D341Med (cell line): ENCODE results near the gene S100A9.
"Not testable (repeated sequence)": the region's sequence is repeated elsewhere in the genome, so short reads cannot be mapped to it uniquely, and the experiment has no call there.

Experiments used
- DNase-seq: peaks from one replicate; pipeline ENCODE4 v3.0.0; 2012; ENCODE audit warnings: low spot score

Gene S100A9

GRCh38 chr1:153345187-153346076, 12.2 kb upstream of the S100A9 start:
- DNase-seq: peak; percentile 17

GRCh38 chr1:153346077-153346723, 11.5 kb upstream of the S100A9 start:
- DNase-seq: peak; percentile 13

GRCh38 chr1:153347049-153347448, 10.6 kb upstream of the S100A9 start:
- not testable (repeated sequence) for DNase-seq

GRCh38 chr1:153347856-153348255, 9.8 kb upstream of the S100A9 start:
- DNase-seq: peak; percentile 26

- DNase-seq: peak; percentile 19
These were observed 8.9 kb upstream of the S100A9 start, which contains the start of gene PGLYRP4 for GRCh38 chr1:153348511-153349362. TSS of gene PGLYRP4 (minus strand) at chr1:153348841. CDS start at chr1:153347932, 909 bp downstream.

GRCh38 chr1:153349363-153350320, 8.0 kb upstream of the S100A9 start:
- DNase-seq: peak; percentile 32

GRCh38 chr1:153350321-153350957, 7.2 kb upstream of the S100A9 start:
- DNase-seq: peak; percentile 8

GRCh38 chr1:153352523-153352922, 5.1 kb upstream of the S100A9 start:
- DNase-seq: peak; percentile 83

- peak; percentile 77 for DNase-seq
These were observed 4.3 kb upstream of the S100A9 start for GRCh38 chr1:153353226-153353947.

GRCh38 chr1:153354515-153355193, 3.0 kb upstream of the S100A9 start:
- no peak for DNase-seq

GRCh38 chr1:153355445-153356071, 2.1 kb upstream of the S100A9 start:
- peak; percentile 77 for DNase-seq

GRCh38 chr1:153356392-153357075, 1.1 kb upstream of the S100A9 start:
- DNase-seq: no peak

GRCh38 chr1:153357076-153357852, 390 bp upstream of the S100A9 start:
- no peak for DNase-seq

- no peak for DNase-seq
These were observed 979 bp downstream of the S100A9 start for GRCh38 chr1:153358691-153358975.

GRCh38 chr1:153359241-153359640, 1.6 kb downstream of the S100A9 start:
- DNase-seq: no peak

- no peak for DNase-seq
These were observed 2.5 kb downstream of the S100A9 start for GRCh38 chr1:153360190-153360589.

GRCh38 chr1:153360592-153361479, 3.2 kb downstream of the S100A9 start:
- DNase-seq: no peak
